SK-N-MC (cell line): ENCODE data around the gene NYNRIN.
"Not testable (repeated sequence)": the region's sequence is repeated elsewhere in the genome, so short reads cannot be mapped to it uniquely, and the experiment has no call there.

Experiments used
- DNase-seq: peaks from one replicate; pipeline ENCODE4 v3.0.0-alpha.2; 2011; ENCODE audit warnings: low read depth, low spot score
- H3K27ac ChIP-seq: fragments of 200-600 bp; sonication (generic); 2 replicates; pipeline ENCODE4 v1.5.1; 2016; ENCODE audit warnings: mixed run types
- H3K36me3 ChIP-seq: fragments of 200-600 bp; sonication (generic); 2 replicates; pipeline ENCODE4 v1.6.1; 2017; ENCODE audit warnings: antibody characterized with exemption, low read length, mixed read lengths; ENCODE audit not compliant: insufficient read depth
- H3K4me3 ChIP-seq: fragments of 200-600 bp; sonication (generic); 2 replicates; pipeline ENCODE4 v1.5.1; 2016
- H3K9ac ChIP-seq: fragments of 200-600 bp; sonication (generic); 2 replicates; pipeline ENCODE4 v1.8.0; 2017; ENCODE audit warnings: mixed run types, mixed read lengths; ENCODE audit not compliant: insufficient read length
- H3K9me3 ChIP-seq: fragments of 200-600 bp; sonication (generic); 2 replicates; pipeline ENCODE4 v1.6.1; 2017; ENCODE audit warnings: low read depth, mild to moderate bottlenecking, antibody characterized with exemption, low read length, moderate library complexity, mixed read lengths
- EZH2 ChIP-seq: fragments of 200-600 bp; sonication (generic); IDR thresholded peaks from one replicate; pipeline ENCODE4 v1.6.1; 2017; ENCODE audit warnings: antibody characterized with exemption
- FOXP2 ChIP-seq: optimal IDR thresholded peaks from 2 replicates; pipeline ENCODE3; 2011; ENCODE audit warnings: mild to moderate bottlenecking, moderate library complexity; ENCODE audit not compliant: insufficient read depth; ENCODE audit errors: extremely low read length, control extremely low read depth
- POLR2AphosphoS5 ChIP-seq: IDR thresholded peaks from 2 replicates; pipeline ENCODE4 v1.6.1; 2012; ENCODE audit warnings: mild to moderate bottlenecking, low read depth, low read length, borderline replicate concordance

NYNRIN gene

GRCh38 chr14:24385524-24385923 lies 13.3 kb upstream of the NYNRIN start:
- Histone ChIP-seq H3K27ac (no peak overlapping the region), H3K4me3 (no peak overlapping the region), H3K9me3 (no peaks in the 10 kb centered on the region), H3K36me3 (no peaks in the 10 kb centered on the region), H3K9ac (no peak overlapping the region)
- TF ChIP-seq FOXP2 (no peak), EZH2 (no peak), POLR2AphosphoS5 (no peak)
- DNase-seq, result no peak

GRCh38 chr14:24387009-24387345 lies 11.8 kb upstream of the NYNRIN start:
- TF ChIP-seq FOXP2 (no peak), POLR2AphosphoS5 (no peak), EZH2 (no peak)
- no peak overlapping the region for H3K4me3 ChIP-seq
- H3K9me3 ChIP-seq, result no peaks in the 10 kb centered on the region
- H3K36me3 ChIP-seq, result no peaks in the 10 kb centered on the region
- no peak overlapping the region for H3K9ac ChIP-seq
- no peak for DNase-seq
- no peak overlapping the region for H3K27ac ChIP-seq

- not testable (repeated sequence) for H3K4me3 ChIP-seq, H3K9ac ChIP-seq, DNase-seq, H3K36me3 ChIP-seq, H3K9me3 ChIP-seq, H3K27ac ChIP-seq
These were observed 11.2 kb upstream of the NYNRIN start for GRCh38 chr14:24387579-24387978.

- H3K9me3 ChIP-seq, result no peaks in the 10 kb centered on the region
- no peak overlapping the region for H3K4me3 ChIP-seq
- H3K9ac ChIP-seq, result no peak overlapping the region
- no peaks in the 10 kb centered on the region for H3K36me3 ChIP-seq
- DNase-seq, result no peak
- no peak overlapping the region for H3K27ac ChIP-seq
- TF ChIP-seq EZH2 (no peak), POLR2AphosphoS5 (no peak), FOXP2 (no peak)
These were observed 10.2 kb upstream of the NYNRIN start for GRCh38 chr14:24388474-24389179.

GRCh38 chr14:24389226-24389848 lies 9.5 kb upstream of the NYNRIN start:
- Histone ChIP-seq H3K9me3 (no peaks in the 10 kb centered on the region), H3K27ac (no peak overlapping the region), H3K9ac (no peak overlapping the region), H3K36me3 (no peaks in the 10 kb centered on the region), H3K4me3 (no peak overlapping the region)
- no peak for TF ChIP-seq FOXP2
- no peak for TF ChIP-seq EZH2
- no peak for TF ChIP-seq POLR2AphosphoS5
- DNase-seq, result no peak

- Histone ChIP-seq H3K9me3 (no peaks in the 10 kb centered on the region), H3K4me3 (no peak overlapping the region), H3K36me3 (no peaks in the 10 kb centered on the region), H3K27ac (no peak overlapping the region), H3K9ac (no peak overlapping the region)
- no peak for DNase-seq
- TF ChIP-seq FOXP2, result no peak
- no peak for TF ChIP-seq POLR2AphosphoS5
- no peak for TF ChIP-seq EZH2
These were observed 7.9 kb upstream of the NYNRIN start for GRCh38 chr14:24390701-24391468.

- no peak for DNase-seq
- Histone ChIP-seq H3K36me3 (no peaks in the 10 kb centered on the region), H3K9me3 (no peaks in the 10 kb centered on the region), H3K27ac (no peak overlapping the region), H3K9ac (no peak overlapping the region), H3K4me3 (no peak overlapping the region)
- TF ChIP-seq FOXP2, result no peak
- no peak for TF ChIP-seq EZH2
- TF ChIP-seq POLR2AphosphoS5, result no peak
These were observed 6.3 kb upstream of the NYNRIN start for GRCh38 chr14:24392325-24393091.

- DNase-seq, result no peak
- Histone ChIP-seq H3K36me3 (no peaks in the 10 kb centered on the region), H3K27ac (no peak overlapping the region), H3K9me3 (no peaks in the 10 kb centered on the region), H3K4me3 (no peak overlapping the region), H3K9ac (no peak overlapping the region)
- no peak for TF ChIP-seq EZH2
- no peak for TF ChIP-seq FOXP2
- no peak for TF ChIP-seq POLR2AphosphoS5
These were observed 4.5 kb upstream of the NYNRIN start for GRCh38 chr14:24394275-24394674.
